ENCODE results near the gene ST3GAL2. TPM values are rescaled to one million over a fixed set of nuclear protein-coding genes. Genes with fewer than 3 reads are reported as not detected.
"Not testable (repeated sequence)": the region's sequence is repeated elsewhere in the genome, so short reads cannot be mapped to it uniquely, and the experiment has no call there.

Gene ST3GAL2
- total RNA-seq, 1 experiment from 2014 or later, result 7.7 TPM

DNA sequence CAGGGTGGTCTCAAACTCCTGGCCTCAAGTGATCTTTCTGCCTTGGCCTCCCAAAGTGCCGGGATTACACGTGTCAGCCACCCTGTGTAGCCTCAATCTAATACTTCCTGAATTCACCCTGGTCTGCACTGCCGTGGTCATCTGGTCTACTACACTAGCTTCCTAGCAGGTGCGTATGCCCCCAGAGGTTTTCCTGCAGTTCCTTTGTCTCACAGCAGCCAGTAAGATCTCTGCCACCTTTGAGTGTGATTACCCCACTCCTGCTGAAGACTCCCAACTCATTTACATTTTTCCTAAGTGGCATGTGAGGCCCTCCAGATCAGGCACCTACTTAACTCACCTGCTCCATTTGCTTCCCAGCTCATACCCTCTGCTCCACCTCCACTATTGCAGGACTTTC is 97.3 kb downstream of the ST3GAL2 start:
- no peaks in the 10 kb centered on the region for H3K9me3 Mint-ChIP-seq (ENCODE audit: unreplicated experiment)
- no peak overlapping the region for H3K27ac Mint-ChIP-seq (ENCODE audit: low read depth, unreplicated experiment)
- TF ChIP-seq, protein P1, sequence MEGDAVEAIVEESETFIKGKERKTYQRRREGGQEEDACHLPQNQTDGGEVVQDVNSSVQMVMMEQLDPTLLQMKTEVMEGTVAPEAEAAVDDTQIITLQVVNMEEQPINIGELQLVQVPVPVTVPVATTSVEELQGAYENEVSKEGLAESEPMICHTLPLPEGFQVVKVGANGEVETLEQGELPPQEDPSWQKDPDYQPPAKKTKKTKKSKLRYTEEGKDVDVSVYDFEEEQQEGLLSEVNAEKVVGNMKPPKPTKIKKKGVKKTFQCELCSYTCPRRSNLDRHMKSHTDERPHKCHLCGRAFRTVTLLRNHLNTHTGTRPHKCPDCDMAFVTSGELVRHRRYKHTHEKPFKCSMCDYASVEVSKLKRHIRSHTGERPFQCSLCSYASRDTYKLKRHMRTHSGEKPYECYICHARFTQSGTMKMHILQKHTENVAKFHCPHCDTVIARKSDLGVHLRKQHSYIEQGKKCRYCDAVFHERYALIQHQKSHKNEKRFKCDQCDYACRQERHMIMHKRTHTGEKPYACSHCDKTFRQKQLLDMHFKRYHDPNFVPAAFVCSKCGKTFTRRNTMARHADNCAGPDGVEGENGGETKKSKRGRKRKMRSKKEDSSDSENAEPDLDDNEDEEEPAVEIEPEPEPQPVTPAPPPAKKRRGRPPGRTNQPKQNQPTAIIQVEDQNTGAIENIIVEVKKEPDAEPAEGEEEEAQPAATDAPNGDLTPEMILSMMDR (IDR thresholded peaks at IDR 0.05; ENCODE audit: unreplicated experiment), result no peak
- H3K4me1 Mint-ChIP-seq (ENCODE audit: insufficient read depth, unreplicated experiment), result no peaks in the 10 kb centered on the region
- no TSS peak for BruUV-seq (replicated peaks)
- POLR2A ChIA-PET, result no interaction called here
- intact Hi-C loops (cut with micrococcal nuclease), result no loop called here
- peaks cover 29% of the 10 kb centered on the region for H3K36me3 Mint-ChIP-seq (ENCODE audit: insufficient read depth, unreplicated experiment)
- DNase-seq (ENCODE audit: unreplicated experiment), result no peak
- H3K4me3 Mint-ChIP-seq (ENCODE audit: unreplicated experiment), result no peak overlapping the region
- H3K27me3 Mint-ChIP-seq (ENCODE audit: insufficient read depth, unreplicated experiment), result no peaks in the 10 kb centered on the region
- CTCF ChIA-PET, result interaction anchor here (0.6 to 2.1 kb wide), 2 partner anchors 11 to 112 kb away, joined by 3 to 6 read pairs; no protein-coding TSS in a partner anchor

DNA sequence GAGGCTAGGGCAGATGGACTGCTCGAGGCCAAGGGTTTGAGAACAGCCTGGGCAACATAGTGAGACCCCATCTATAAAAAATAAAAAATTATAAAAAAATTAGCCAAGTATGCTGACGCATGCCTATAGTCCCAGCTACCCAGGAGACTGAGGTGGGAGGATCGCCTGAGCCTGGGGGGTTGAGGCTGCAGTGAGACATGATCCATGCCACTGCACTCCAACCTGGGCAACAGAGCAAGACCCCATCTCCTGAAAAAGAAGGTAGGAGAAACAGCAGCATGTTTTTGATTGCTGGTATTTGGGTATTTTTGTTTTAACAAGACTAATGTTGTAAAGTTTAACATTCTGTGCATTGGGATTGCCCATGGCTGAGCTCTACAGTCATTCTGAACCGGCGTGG is 101.1 kb downstream of the ST3GAL2 start:
- TF ChIP-seq, protein P1 (IDR thresholded peaks at IDR 0.05; ENCODE audit: unreplicated experiment), result no peak

DNA sequence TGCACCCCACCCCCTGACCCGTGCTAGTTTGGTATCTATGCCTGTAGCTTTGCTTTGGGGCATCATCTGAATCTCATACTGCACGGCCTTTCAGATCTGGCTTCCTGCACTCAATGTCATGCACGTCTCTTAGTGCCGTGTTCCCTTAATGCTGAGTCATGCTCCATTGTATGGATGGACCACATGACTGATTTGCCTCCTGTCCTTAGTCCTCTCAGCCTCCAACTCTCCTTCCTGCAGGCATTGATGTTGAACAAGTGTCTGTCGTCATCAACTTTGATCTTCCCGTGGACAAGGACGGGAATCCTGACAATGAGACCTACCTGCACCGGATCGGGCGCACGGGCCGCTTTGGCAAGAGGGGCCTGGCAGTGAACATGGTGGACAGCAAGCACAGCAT is 106.2 kb downstream of the ST3GAL2 start:
- H3K27me3 Mint-ChIP-seq (ENCODE audit: insufficient read depth, unreplicated experiment); H3K4me1 Mint-ChIP-seq (ENCODE audit: insufficient read depth, unreplicated experiment); BruUV-seq (replicated peaks); H3K9me3 Mint-ChIP-seq (ENCODE audit: unreplicated experiment); DNase-seq (ENCODE audit: unreplicated experiment); POLR2A ChIA-PET; H3K4me3 Mint-ChIP-seq (ENCODE audit: unreplicated experiment); H3K27ac Mint-ChIP-seq (ENCODE audit: low read depth, unreplicated experiment): not testable (repeated sequence)
- CTCF ChIA-PET, result interaction anchor here (0.5 to 0.9 kb wide), 3 partner anchors 11 to 33 kb away, joined by 3 to 5 read pairs (median 4); no protein-coding TSS in a partner anchor
- intact Hi-C loops (cut with micrococcal nuclease), result loop anchor here (5.0 kb wide), 1 partner anchor 320 kb away; no protein-coding TSS in a partner anchor
- H3K36me3 Mint-ChIP-seq (ENCODE audit: insufficient read depth, unreplicated experiment), result peaks cover 35% of the 10 kb centered on the region

More for the DNA sequence above, 101.1 kb downstream of the ST3GAL2 start:
- POLR2A ChIA-PET, result interaction anchor here (0.7 to 2.4 kb wide), 3 partner anchors 9 to 49 kb away, joined by 4 to 17 read pairs (median 5); partner anchors contain the start of genes AARS1 and DDX19A
- Mint-ChIP-seq H3K36me3 (ENCODE audit: insufficient read depth, unreplicated experiment) (peaks cover 31% of the 10 kb centered on the region), H3K4me3 (ENCODE audit: unreplicated experiment) (no peak overlapping the region), H3K27ac (ENCODE audit: low read depth, unreplicated experiment) (no peak overlapping the region), H3K27me3 (ENCODE audit: insufficient read depth, unreplicated experiment) (no peaks in the 10 kb centered on the region), H3K4me1 (ENCODE audit: insufficient read depth, unreplicated experiment) (no peaks in the 10 kb centered on the region), H3K9me3 (ENCODE audit: unreplicated experiment) (no peaks in the 10 kb centered on the region)
- no peak for DNase-seq (ENCODE audit: unreplicated experiment)
- BruUV-seq (replicated peaks), result no TSS peak
- CTCF ChIA-PET, result interaction anchor here (0.8 kb wide), 1 partner anchor 315 kb away, joined by 10 read pairs; no protein-coding TSS in a partner anchor
- intact Hi-C loops (cut with micrococcal nuclease), result no loop called here

DNA sequence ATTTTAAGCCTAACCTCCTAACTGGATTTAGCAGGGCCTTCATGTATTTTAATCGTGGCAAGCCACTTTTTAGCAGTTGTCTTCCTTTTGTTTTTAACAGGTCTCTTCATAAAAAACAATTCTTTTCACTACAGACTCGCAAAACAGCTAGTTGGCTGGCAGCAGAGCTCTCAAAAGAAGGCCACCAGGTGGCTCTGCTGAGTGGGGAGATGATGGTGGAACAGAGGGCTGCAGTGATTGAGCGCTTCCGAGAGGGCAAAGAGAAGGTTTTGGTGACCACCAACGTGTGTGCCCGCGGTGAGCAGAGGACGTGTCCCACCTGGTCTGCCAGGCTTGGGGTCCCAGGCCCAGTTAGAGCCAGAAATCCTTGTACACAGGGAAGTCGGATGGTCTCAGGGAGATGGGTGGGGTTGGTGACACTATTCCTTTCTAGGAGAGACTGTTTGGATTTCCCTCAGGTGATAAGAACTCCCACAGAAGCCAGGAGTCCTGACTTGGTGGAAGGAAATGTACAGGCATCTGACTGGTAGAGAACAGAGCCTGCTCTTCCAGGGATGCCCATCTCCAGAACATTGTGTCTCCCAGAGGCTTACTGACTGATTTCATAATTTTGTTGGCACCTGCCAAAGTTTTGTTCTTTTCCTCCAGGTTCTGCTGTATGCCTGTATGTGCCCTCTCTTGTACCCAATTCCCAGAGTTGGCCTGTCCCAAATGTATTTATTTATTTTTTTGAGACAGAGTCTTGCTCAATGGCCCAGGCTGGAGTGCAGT is 107.1 kb downstream of the ST3GAL2 start:
- Mint-ChIP-seq H3K9me3 (ENCODE audit: unreplicated experiment) (no peaks in the 10 kb centered on the region), H3K4me3 (ENCODE audit: unreplicated experiment) (no peak overlapping the region), H3K36me3 (ENCODE audit: insufficient read depth, unreplicated experiment) (peaks cover 39% of the 10 kb centered on the region), H3K27me3 (ENCODE audit: insufficient read depth, unreplicated experiment) (no peaks in the 10 kb centered on the region), H3K4me1 (ENCODE audit: insufficient read depth, unreplicated experiment) (no peaks in the 10 kb centered on the region), H3K27ac (ENCODE audit: low read depth, unreplicated experiment) (no peak overlapping the region)
- ChIA-PET POLR2A (interaction anchor here (0.7 kb wide), 1 partner anchor 15 kb away, joined by 3 read pairs; the partner anchor contains the start of gene DDX19A), CTCF (interaction anchor here (0.5 to 1.7 kb wide), 8 partner anchors 8 to 323 kb away, joined by 3 to 6 read pairs (median 4); no protein-coding TSS in a partner anchor)
- TF ChIP-seq, protein P1 (IDR thresholded peaks at IDR 0.05; ENCODE audit: unreplicated experiment), result peak; percentile 35
- no TSS peak for BruUV-seq (replicated peaks)
- intact Hi-C loops (cut with micrococcal nuclease), result loop anchor here (5.0 kb wide), 1 partner anchor 321 kb away; no protein-coding TSS in a partner anchor
- DNase-seq (ENCODE audit: unreplicated experiment), result no peak
